T-helper 1 cell treated with Interleukin-12 subunit alpha and Interleukin-12 subunit beta and Interleukin-4 antibody, amounts not matched to agents 30 ng/mL and 1 ng/mL, for 36 hours (primary cell): ENCODE data around the gene CWC27. TPM values are rescaled to one million over a fixed set of nuclear protein-coding genes. Genes with fewer than 3 reads are reported as not detected.

ENCODE experiments used
- intact Hi-C: fragments of 100-400 bp; cut with micrococcal nuclease; formaldehyde crosslinking; loops from one replicate; pipeline ENCODE4 v1.15.1; 2024
- total RNA-seq: library from RNA; stranded (reverse); gene quantifications from 2 replicates; pipeline ENCODE4 v1.2.3, GENCODE V29; 2022

CWC27 gene
- total RNA-seq, 1 donor from 2014 or later: 26.3 TPM

- intact Hi-C loops: loop anchor here (10.0 kb wide), 2 partner anchors 397 to 1113 kb away; partner anchors contain the start of gene SREK1
Observed at GRCh38 chr5:65032250-65032649, 263.5 kb downstream of the CWC27 start.

GRCh38 chr5:65034029-65034812, 265.5 kb downstream of the CWC27 start:
- intact Hi-C loops: loop anchor here (2.0 to 10.0 kb wide), 3 partner anchors 223 to 1111 kb away; partner anchors contain the start of gene SREK1

- intact Hi-C loops: loop anchor here (1.0 to 10.0 kb wide), 10 partner anchors 14 to 1110 kb away; partner anchors contain the start of genes CWC27, ERBIN, NLN and SGTB
Observed at GRCh38 chr5:65034813-65035209, 266.1 kb downstream of the CWC27 start.

- intact Hi-C loops: loop anchor here (1.0 to 10.0 kb wide), 12 partner anchors 14 to 1109 kb away; partner anchors contain the start of genes CENPK, CWC27, ERBIN and NLN
Observed at GRCh38 chr5:65035211-65036206, 266.8 kb downstream of the CWC27 start.

GRCh38 chr5:65037831-65038815, 269.4 kb downstream of the CWC27 start:
- intact Hi-C loops: loop anchor here (2.0 to 10.0 kb wide), 6 partner anchors 65 to 1107 kb away; partner anchors contain the start of genes ERBIN, NLN, SGTB and SREK1

GRCh38 chr5:65041296-65042158, 272.8 kb downstream of the CWC27 start:
- intact Hi-C loops: no loop called here

GRCh38 chr5:65043843-65044359, 275.2 kb downstream of the CWC27 start:
- intact Hi-C loops: no loop called here

- intact Hi-C loops: no loop called here
Observed at GRCh38 chr5:65047225-65047624, 278.5 kb downstream of the CWC27 start.

GRCh38 chr5:65047948-65048690, 279.4 kb downstream of the CWC27 start:
- intact Hi-C loops: no loop called here

GRCh38 chr5:65050140-65050539, 281.4 kb downstream of the CWC27 start:
- intact Hi-C loops: no loop called here

- intact Hi-C loops: no loop called here
Observed at GRCh38 chr5:65050826-65051498, 282.2 kb downstream of the CWC27 start.

GRCh38 chr5:65055938-65056337, 287.2 kb downstream of the CWC27 start:
- intact Hi-C loops: no loop called here

- intact Hi-C loops: no loop called here
Observed at GRCh38 chr5:65059681-65060598, 291.2 kb downstream of the CWC27 start.

GRCh38 chr5:65061250-65061973, 292.7 kb downstream of the CWC27 start:
- intact Hi-C loops: no loop called here

- intact Hi-C loops: no loop called here
Observed at GRCh38 chr5:65061974-65062353, 293.2 kb downstream of the CWC27 start.

- intact Hi-C loops: no loop called here
Observed at GRCh38 chr5:65062469-65063083, 293.8 kb downstream of the CWC27 start.
